ENCODE data around the gene RSRC2.

RSRC2 gene

DNA sequence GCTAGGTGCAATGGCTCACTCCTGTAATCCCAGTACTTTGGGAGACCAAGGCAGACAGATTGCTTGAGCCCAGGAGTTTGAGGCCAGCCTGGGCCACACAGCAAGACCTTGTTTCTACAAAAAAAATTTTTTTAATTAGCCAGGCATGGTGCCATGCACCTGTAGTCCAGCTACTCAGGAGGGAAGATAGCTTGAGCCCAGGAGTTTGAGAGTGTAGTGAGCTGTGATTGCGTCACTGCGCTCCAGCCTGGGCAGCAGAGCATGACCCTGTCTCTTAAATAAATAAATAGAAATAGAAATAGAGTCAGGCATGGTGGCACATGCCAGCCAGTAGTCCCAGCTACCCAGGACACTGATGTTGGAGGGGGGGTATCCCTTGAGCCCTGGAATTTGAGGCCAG lies 67.5 kb downstream of the RSRC2 start:
- Histone ChIP-seq H3K4me3 (ENCODE audit: low read length) (no peak overlapping the region), H3K27ac (ENCODE audit: low read depth, low read length) (no peak overlapping the region), H3K36me3 (ENCODE audit: control insufficient read depth, low read length) (no peaks in the 10 kb centered on the region), H3K79me2 (ENCODE audit: control insufficient read depth, low read length) (no peaks in the 10 kb centered on the region), H3K4me2 (ENCODE audit: low read length) (no peak overlapping the region), H3K4me1 (ENCODE audit: control insufficient read depth, low read length) (peaks cover under 1% of the 10 kb centered on the region; the same call in 1 of the 2 replicates), H3K27me3 (ENCODE audit: control insufficient read depth, low read length) (no peaks in the 10 kb centered on the region), H3K9me2 (replicated peaks; ENCODE audit: control insufficient read depth, low read length) (no peaks in the 10 kb centered on the region), H3F3A (ENCODE audit: control insufficient read depth, insufficient read depth) (no peaks in the 10 kb centered on the region), H3K9me3 (ENCODE audit: control insufficient read depth, insufficient read depth, low read length) (no peaks in the 10 kb centered on the region), H4K20me1 (ENCODE audit: control insufficient read depth, insufficient read depth, low read depth, low read length) (no peaks in the 10 kb centered on the region)
- no peak for TF ChIP-seq CTCF (IDR thresholded peaks at IDR 0.05; ENCODE audit: low read depth, low read length, poor library complexity, severe bottlenecking)
- TF ChIP-seq EZH2phosphoT487 (IDR thresholded peaks at IDR 0.05; ENCODE audit: borderline replicate concordance, low read length) = no peak

GRCh38 chr12:122458105-122459035 lies 68.4 kb downstream of the RSRC2 start:
- Histone ChIP-seq H3K79me2 (ENCODE audit: control insufficient read depth, low read length) (no peaks in the 10 kb centered on the region), H3K4me2 (ENCODE audit: low read length) (no peak overlapping the region), H3K9me3 (ENCODE audit: control insufficient read depth, insufficient read depth, low read length) (no peaks in the 10 kb centered on the region), H3K27me3 (ENCODE audit: control insufficient read depth, low read length) (no peaks in the 10 kb centered on the region), H3K36me3 (ENCODE audit: control insufficient read depth, low read length) (no peaks in the 10 kb centered on the region), H3K9me2 (replicated peaks; ENCODE audit: control insufficient read depth, low read length) (no peaks in the 10 kb centered on the region), H3K4me3 (ENCODE audit: low read length) (no peak overlapping the region), H4K20me1 (ENCODE audit: control insufficient read depth, insufficient read depth, low read depth, low read length) (no peaks in the 10 kb centered on the region), H3K4me1 (ENCODE audit: control insufficient read depth, low read length) (peaks cover 9% of the 10 kb centered on the region), H3F3A (ENCODE audit: control insufficient read depth, insufficient read depth) (no peaks in the 10 kb centered on the region), H3K27ac (ENCODE audit: low read depth, low read length) (no peak overlapping the region)
- TF ChIP-seq CTCF (IDR thresholded peaks at IDR 0.05; ENCODE audit: low read depth, low read length, poor library complexity, severe bottlenecking) (no peak), EZH2phosphoT487 (IDR thresholded peaks at IDR 0.05; ENCODE audit: borderline replicate concordance, low read length) (no peak)

GRCh38 chr12:122457627-122458026 lies 69.1 kb downstream of the RSRC2 start:
- Histone ChIP-seq H3K4me2 (ENCODE audit: low read length) (no peak overlapping the region), H3K9me3 (ENCODE audit: control insufficient read depth, insufficient read depth, low read length) (no peaks in the 10 kb centered on the region), H3K9me2 (replicated peaks; ENCODE audit: control insufficient read depth, low read length) (no peaks in the 10 kb centered on the region), H3K27me3 (ENCODE audit: control insufficient read depth, low read length) (no peaks in the 10 kb centered on the region), H3K79me2 (ENCODE audit: control insufficient read depth, low read length) (no peaks in the 10 kb centered on the region), H3K4me3 (ENCODE audit: low read length) (no peak overlapping the region), H3K4me1 (ENCODE audit: control insufficient read depth, low read length) (peaks cover 15% of the 10 kb centered on the region), H3K27ac (ENCODE audit: low read depth, low read length) (no peak overlapping the region), H4K20me1 (ENCODE audit: control insufficient read depth, insufficient read depth, low read depth, low read length) (no peaks in the 10 kb centered on the region), H3F3A (ENCODE audit: control insufficient read depth, insufficient read depth) (no peaks in the 10 kb centered on the region), H3K36me3 (ENCODE audit: control insufficient read depth, low read length) (no peaks in the 10 kb centered on the region)
- no peak for TF ChIP-seq CTCF (IDR thresholded peaks at IDR 0.05; ENCODE audit: low read depth, low read length, poor library complexity, severe bottlenecking)
- no peak for TF ChIP-seq EZH2phosphoT487 (IDR thresholded peaks at IDR 0.05; ENCODE audit: borderline replicate concordance, low read length)

Data from DOHH2 (cell line).